ENCODE data around the gene AXL.

AXL gene

DNA sequence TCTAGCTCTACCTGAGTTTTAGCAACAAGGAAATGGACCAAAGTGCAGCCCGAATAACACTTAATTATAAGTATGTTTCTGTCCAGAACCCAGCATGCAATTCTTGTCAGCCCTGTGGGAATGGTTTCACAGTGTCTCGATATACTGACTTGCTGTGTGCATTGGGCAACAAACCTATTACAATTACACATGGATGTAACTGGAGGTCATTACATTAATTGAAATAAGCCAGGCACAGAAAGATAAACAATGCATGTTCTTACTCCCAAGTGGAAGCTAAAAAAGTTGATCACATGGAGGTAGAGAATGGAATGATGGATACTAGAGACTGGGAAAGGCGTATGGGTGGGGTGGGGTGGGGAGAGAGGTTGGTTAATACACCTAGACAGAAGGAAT is 31.1 kb upstream of the AXL start:
- H3K4me3 ChIP-seq (ENCODE audit: low read length) = no peak overlapping the region
- no peak for DNase-seq (ENCODE audit: low read depth)
- no peak for TF ChIP-seq CTCF (IDR thresholded peaks at IDR 0.05; ENCODE audit: insufficient read depth, low read depth, low read length, missing control alignments)

GRCh38 chr19:41189425-41190065 is 29.5 kb upstream of the AXL start:
- no peak overlapping the region for H3K4me3 ChIP-seq (ENCODE audit: low read length)
- no peak for DNase-seq (ENCODE audit: low read depth)
- TF ChIP-seq CTCF (IDR thresholded peaks at IDR 0.05; ENCODE audit: insufficient read depth, low read depth, low read length, missing control alignments) = no peak

GRCh38 chr19:41192574-41193429 is 26.2 kb upstream of the AXL start, which contains the start of gene CYP2S1:
Gene CYP2S1 (plus strand): TSS chr19:41193219. CDS start chr19:41193265, 46 bp downstream.
- peak within 1 kb of the TSS; percentile 83 for H3K4me3 ChIP-seq (ENCODE audit: low read length)
- TF ChIP-seq CTCF (IDR thresholded peaks at IDR 0.05; ENCODE audit: insufficient read depth, low read depth, low read length, missing control alignments) = no peak
- peak; percentile 70 for DNase-seq (ENCODE audit: low read depth)

- DNase-seq (ENCODE audit: low read depth) = no peak
- no peak for TF ChIP-seq CTCF (IDR thresholded peaks at IDR 0.05; ENCODE audit: insufficient read depth, low read depth, low read length, missing control alignments)
- H3K4me3 ChIP-seq (ENCODE audit: low read length) = peak overlapping the region; percentile 83
Measured at GRCh38 chr19:41193430-41194156, 25.4 kb upstream of the AXL start.

DNA sequence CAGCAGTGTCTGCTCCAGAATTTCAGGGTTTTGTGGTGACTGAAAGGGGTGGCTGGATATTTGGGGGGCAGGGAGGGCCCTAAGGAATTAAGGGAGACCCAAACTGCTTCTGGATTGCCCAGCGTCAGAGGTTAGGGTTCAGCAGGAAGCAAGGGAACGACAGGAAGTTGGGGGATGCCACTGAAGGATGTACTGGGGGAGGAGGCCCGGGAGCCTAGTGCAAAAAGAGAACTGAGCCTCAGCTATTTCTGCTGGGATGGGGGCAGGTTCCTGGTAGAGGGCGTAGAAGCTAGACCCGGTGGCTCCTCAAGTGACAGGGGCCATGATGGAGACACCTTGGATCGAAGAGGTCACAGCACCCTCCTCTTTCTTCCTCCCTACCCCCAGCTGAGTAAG is 24.9 kb upstream of the AXL start:
- H3K4me3 ChIP-seq (ENCODE audit: low read length) = peak overlapping the region; percentile 83
- DNase-seq (ENCODE audit: low read depth) = no peak
- TF ChIP-seq CTCF (IDR thresholded peaks at IDR 0.05; ENCODE audit: insufficient read depth, low read depth, low read length, missing control alignments) = no peak

- H3K4me3 ChIP-seq (ENCODE audit: low read length) = peak overlapping the region; percentile 14
- no peak for TF ChIP-seq CTCF (IDR thresholded peaks at IDR 0.05; ENCODE audit: insufficient read depth, low read depth, low read length, missing control alignments)
- peak; percentile 95 for DNase-seq (ENCODE audit: low read depth)
Measured at GRCh38 chr19:41195675-41196497, 23.1 kb upstream of the AXL start.
